ENCODE measurements around the gene TMEM123. TPM values are rescaled to one million over a fixed set of nuclear protein-coding genes. Genes with fewer than 3 reads are reported as not detected.

Gene TMEM123
- total RNA-seq, 1 donor from 2014 or later, result 156 TPM

DNA sequence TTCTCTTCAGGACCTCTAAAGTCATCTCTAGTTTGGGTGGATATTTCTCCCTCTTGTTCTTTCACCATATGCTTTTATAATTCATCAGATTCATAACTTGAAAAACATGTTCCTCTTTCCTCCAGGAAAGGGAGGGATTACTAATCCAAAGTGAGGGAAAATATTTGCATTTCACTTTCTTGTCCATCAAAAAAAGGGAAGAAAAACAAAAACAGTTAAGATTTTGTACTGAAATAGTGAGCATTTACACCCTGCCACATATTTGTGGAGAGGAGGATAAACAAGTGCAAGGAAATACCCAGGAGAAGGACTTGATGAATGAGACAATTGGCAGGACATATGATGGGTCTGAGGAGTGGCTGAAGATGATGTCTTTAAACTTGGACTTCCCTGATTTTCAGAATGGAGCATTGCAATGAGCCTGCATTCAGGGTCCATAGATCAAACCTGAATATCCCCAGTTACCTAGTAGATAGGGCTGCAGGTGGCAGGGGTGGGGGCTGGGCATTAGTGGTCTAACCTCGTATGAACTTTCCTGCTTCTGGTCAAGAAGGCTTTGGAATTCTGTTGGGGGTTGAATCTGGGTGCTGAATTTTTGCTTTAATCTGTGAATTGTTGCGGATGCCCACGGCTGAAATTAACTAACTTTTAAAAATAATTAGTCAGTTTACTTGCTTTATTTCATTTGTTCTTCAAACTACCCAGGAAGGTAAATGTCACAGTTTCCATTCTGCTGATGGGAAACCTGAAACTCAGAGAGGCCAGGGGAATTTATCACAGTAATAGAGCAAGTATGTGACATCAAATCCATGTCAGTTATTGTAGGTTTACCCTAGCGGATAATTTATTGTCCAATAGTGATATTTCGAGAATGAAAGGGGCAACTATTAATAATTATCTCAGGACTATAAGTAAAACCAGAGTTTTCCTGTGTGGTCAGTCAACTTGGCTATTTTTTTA is 36.9 kb upstream of the TMEM123 start:
- no peak overlapping the region for H3K4me3 ChIP-seq
- intact Hi-C loops (cut with DNase I), result no loop called here
- H3K27ac ChIP-seq, result no peak overlapping the region
- no peaks in the 10 kb centered on the region for H3K4me1 ChIP-seq
- no peaks in the 10 kb centered on the region for H3K36me3 ChIP-seq
- DNase-seq (ENCODE audit: extremely low spot score in 2 of 2), result no peak
- TF ChIP-seq POLR2AphosphoS5 (IDR thresholded peaks at IDR 0.05; ENCODE audit: insufficient read depth in 1 of 2, low read depth in 1 of 2) (no peak), POLR2A (IDR thresholded peaks at IDR 0.05) (no peak)
- TF ChIP-seq, protein P1, sequence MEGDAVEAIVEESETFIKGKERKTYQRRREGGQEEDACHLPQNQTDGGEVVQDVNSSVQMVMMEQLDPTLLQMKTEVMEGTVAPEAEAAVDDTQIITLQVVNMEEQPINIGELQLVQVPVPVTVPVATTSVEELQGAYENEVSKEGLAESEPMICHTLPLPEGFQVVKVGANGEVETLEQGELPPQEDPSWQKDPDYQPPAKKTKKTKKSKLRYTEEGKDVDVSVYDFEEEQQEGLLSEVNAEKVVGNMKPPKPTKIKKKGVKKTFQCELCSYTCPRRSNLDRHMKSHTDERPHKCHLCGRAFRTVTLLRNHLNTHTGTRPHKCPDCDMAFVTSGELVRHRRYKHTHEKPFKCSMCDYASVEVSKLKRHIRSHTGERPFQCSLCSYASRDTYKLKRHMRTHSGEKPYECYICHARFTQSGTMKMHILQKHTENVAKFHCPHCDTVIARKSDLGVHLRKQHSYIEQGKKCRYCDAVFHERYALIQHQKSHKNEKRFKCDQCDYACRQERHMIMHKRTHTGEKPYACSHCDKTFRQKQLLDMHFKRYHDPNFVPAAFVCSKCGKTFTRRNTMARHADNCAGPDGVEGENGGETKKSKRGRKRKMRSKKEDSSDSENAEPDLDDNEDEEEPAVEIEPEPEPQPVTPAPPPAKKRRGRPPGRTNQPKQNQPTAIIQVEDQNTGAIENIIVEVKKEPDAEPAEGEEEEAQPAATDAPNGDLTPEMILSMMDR (IDR thresholded peaks at IDR 0.05), result no peak
- no peaks in the 10 kb centered on the region for H3K9me3 ChIP-seq
- H3K27me3 ChIP-seq, result no peaks in the 10 kb centered on the region

DNA sequence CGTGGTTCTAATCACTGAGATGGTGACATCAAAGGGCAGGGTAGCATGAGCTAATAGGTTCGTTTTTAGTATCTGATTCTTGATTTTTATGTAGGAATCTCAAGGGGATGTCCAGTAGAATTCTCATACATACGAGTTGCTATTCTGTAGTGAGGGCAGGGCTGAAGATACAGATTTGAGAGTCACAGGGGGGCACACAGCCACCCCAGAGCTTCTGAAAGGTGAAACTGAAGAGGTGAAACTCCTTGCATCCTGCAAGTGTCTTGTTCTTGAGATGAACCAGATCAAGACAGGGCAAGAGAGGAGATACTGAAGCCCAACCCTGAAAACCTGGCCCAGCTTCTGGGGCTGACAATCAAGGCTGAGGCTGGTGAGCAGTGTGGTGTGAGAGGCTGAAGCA is 35.6 kb upstream of the TMEM123 start:
- no peaks in the 10 kb centered on the region for H3K9me3 ChIP-seq
- no peak overlapping the region for H3K27ac ChIP-seq
- TF ChIP-seq POLR2A (IDR thresholded peaks at IDR 0.05) (no peak), POLR2AphosphoS5 (IDR thresholded peaks at IDR 0.05; ENCODE audit: insufficient read depth in 1 of 2, low read depth in 1 of 2) (no peak)
- TF ChIP-seq, protein P1 (IDR thresholded peaks at IDR 0.05), result no peak
- H3K4me3 ChIP-seq, result no peak overlapping the region
- no peak for DNase-seq (ENCODE audit: extremely low spot score in 2 of 2)
- intact Hi-C loops (cut with DNase I), result no loop called here
- H3K4me1 ChIP-seq, result no peaks in the 10 kb centered on the region
- H3K36me3 ChIP-seq, result no peaks in the 10 kb centered on the region
- no peaks in the 10 kb centered on the region for H3K27me3 ChIP-seq

DNA sequence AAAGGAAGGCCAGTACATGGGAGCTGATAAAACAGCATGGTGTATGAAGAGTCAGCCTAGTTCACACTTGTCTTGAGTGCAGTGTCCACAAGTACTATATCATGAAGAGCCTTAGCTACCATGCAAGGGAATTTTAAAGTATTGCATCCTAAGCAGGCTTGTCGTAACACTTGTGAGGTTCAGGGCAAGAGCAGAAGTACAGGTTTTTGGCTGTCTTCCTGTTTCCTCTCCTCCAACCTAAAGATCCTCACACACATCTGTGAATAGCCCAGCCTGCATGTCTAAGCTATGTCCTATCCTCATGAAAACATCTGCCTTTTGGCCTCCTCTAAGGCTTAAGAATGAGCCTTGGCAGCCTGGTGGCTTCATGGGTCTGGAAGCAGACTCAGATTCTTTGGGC is 34.6 kb upstream of the TMEM123 start:
- Histone ChIP-seq H3K4me1 (no peaks in the 10 kb centered on the region), H3K27ac (no peak overlapping the region), H3K9me3 (no peaks in the 10 kb centered on the region), H3K4me3 (no peak overlapping the region), H3K36me3 (no peaks in the 10 kb centered on the region), H3K27me3 (no peaks in the 10 kb centered on the region)
- DNase-seq (ENCODE audit: extremely low spot score in 2 of 2), result no peak
- intact Hi-C loops (cut with DNase I), result no loop called here
- TF ChIP-seq POLR2AphosphoS5 (IDR thresholded peaks at IDR 0.05; ENCODE audit: insufficient read depth in 1 of 2, low read depth in 1 of 2) (no peak), POLR2A (IDR thresholded peaks at IDR 0.05) (no peak)
- TF ChIP-seq, protein P1 (IDR thresholded peaks at IDR 0.05), result no peak

DNA sequence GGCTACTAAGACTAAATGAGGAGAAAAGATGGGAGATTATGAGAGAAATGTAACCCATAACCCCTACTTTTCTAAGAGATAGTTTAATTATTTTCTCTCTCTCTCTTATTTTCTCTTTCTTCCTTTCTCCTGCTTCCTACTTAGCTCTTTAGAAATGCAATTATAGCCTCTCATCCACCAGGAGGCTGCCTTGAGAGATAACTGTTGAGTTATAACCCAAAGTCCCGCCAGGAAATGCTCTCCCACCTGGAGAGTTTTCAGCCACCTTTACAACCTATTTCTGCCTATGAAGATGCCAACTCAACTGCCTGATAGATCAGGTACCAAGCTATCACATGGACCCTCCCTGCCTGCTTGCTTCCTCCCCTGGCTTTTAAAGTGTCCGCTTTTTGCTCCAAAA is 34.0 kb upstream of the TMEM123 start:
- H3K4me1 ChIP-seq, result no peaks in the 10 kb centered on the region
- H3K4me3 ChIP-seq, result no peak overlapping the region
- H3K36me3 ChIP-seq, result no peaks in the 10 kb centered on the region
- no peaks in the 10 kb centered on the region for H3K9me3 ChIP-seq
- intact Hi-C loops (cut with DNase I), result no loop called here
- H3K27ac ChIP-seq, result no peak overlapping the region
- TF ChIP-seq, protein P1 (IDR thresholded peaks at IDR 0.05), result no peak
- TF ChIP-seq POLR2A (IDR thresholded peaks at IDR 0.05) (no peak), POLR2AphosphoS5 (IDR thresholded peaks at IDR 0.05; ENCODE audit: insufficient read depth in 1 of 2, low read depth in 1 of 2) (no peak)
- no peaks in the 10 kb centered on the region for H3K27me3 ChIP-seq
- no peak for DNase-seq (ENCODE audit: extremely low spot score in 2 of 2)
